HG03066 (cell line): ENCODE measurements around the gene PYGO2.

Experiments used
- ATAC-seq: cut with Tn5 transposase; IDR thresholded peaks from one replicate; pipeline ENCODE4 v1.9.1; 2021; ENCODE audit warnings: low read depth; ENCODE audit not compliant: unreplicated experiment

PYGO2 gene

DNA sequence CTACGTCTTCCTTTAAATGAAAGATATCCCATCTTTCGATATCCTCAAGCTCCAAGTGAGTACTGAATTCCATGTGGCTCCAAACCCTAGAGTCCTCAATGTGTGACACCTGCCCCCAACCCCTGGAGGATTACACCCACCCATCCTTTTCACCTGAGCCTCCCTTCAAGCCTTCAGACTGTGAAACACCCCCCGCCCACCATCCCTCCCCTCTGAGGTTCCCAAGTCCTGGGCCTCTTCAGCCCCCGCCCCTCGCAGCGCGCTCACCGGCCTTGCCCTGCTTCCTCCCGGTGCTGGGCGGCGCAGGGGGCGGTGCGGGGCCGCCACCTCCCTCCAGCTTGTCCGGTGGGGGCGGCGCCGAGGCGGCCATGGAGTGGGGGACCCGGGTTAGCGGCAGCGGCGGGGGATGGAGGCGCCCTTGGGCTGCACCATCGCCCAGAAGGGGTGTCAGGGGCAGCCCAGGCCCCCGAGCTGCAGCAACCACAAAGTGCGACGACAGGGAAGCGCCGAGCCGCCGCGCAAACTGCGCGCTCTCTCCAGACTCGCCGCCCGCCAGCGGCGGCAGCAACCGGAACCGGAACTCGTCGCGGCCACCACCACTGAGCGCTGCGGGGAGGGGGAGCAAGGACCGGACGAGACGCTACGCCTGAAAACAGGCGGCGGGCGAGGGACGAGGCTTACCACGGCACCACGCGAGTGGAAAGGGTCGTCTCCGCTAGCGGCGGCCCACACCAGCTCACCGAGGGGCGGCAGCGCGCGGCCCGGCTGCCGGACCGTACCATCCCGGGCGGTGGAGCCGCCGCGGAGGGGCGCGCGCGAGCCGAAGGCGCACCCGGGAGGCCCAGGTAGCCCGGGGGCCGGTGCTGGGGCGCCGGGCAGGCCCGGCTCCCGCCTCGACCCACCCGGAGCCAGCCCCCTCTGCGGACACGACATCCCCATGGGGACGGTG, at the start of gene PYGO2:
Gene PYGO2, minus strand, starts transcription at position 576 of the 949 bp plus-strand sequence. Its CDS starts 206 bp downstream, at position 370.
- ATAC-seq = peak; percentile 69

DNA sequence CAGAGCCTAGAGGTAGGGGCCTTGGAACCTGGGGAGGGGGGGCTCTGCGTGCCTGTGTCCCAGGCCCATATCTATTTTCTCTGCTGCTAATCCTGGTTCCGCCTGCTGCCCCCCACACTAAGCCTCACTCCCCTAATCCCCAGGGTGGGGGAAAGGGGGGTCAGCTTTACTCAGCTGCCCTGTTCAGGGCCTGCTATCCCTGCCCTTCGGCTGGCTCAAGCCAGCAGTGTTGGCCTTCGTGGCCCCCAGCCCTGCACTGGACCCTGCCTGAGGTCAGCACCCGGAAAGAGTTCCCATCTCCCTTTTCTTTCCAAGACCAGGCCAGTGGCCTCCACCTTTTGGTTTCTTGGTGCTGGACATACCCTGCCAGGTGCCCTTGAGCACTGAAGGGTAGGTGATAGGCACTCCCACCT, 49.4 kb upstream of the PYGO2 start:
- no peak for ATAC-seq

DNA sequence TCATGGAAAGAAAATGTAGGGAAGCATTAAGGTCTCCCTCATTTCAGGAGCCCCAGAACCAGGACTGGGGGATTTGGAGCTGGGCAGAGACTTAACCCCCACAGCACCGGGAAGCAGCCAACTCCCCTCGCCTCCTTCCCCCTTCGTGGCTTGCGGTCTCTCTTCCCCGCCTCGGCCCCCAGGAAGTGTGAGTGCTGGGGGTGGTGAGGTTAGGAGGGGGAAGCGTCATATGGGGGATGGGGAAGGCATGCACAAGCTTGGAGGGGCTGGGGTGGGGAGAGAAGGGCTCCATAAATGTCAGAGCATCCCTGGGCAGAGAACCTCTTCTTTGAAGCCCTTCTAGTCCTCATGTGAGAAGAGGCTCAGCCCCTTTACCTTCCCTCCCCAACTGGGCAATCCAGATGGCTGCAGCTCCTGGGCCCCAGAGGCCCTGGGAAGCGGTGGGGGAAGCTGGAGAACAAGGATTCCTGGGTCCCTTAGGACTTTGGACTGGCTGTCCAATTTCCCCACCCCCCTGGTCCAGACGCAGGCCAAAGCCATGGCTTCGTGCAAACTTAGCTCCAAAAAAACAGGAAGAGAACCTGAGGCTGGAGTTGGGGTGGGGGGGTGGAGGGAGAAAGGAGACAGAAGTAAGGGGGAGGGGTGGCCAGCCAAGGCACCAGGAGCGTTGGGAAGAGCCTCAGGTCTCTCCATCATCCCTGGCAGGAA, 48.8 kb upstream of the PYGO2 start:
- no peak for ATAC-seq

DNA sequence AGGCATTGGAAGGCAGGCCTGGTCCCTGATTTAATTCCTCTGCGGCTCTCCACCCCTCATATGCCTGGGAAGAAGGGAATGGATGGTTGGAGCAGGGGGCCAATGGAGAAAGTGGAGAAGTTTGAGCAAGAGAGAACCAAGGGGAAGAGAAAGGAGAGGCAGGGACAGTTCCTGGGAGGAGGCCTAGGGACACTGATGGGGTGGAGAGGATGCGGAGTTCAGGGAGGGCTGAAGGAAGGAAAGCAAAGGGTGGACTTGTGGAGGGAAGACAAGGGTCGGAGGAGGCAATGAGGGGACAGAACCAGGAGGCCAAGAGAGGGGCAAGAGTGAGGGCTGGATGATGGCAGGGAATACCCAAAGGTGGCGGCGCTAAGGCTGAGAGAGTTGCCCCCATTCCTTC, 48.2 kb upstream of the PYGO2 start:
- no peak for ATAC-seq

- no peak for ATAC-seq
These were observed 47.7 kb upstream of the PYGO2 start for GRCh38 chr1:155009221-155009711.

- ATAC-seq = no peak
These were observed 46.7 kb upstream of the PYGO2 start for GRCh38 chr1:155008015-155008941.

DNA sequence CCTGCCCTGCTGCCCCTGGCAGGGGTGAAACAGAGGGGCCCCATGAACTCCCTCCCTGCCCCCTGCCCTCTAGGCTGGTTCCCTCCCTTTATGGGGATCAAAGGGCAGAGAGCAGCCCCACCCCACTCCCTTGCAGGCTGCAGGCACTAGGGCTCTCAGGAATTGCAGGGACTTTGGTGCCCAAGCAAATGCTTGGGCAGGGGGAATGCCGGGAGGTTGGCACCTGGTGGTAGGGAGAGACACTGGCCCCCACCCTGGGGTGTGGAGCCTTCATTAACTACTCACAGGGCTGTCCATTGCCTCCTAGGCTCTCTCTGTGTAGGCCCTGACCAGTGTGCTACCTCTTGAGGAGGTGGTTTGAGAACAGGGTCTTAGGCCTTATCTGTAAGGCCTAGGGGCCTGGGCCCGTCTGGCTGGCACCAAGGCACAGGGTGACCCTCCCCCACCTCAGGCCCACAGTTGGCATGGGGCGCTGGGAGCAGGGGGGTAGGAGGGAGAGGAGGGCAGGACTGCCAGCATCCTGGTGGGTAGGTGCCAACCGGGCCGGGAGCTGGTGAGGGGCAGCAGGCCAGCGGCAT, 45.8 kb upstream of the PYGO2 start:
- ATAC-seq = no peak

DNA sequence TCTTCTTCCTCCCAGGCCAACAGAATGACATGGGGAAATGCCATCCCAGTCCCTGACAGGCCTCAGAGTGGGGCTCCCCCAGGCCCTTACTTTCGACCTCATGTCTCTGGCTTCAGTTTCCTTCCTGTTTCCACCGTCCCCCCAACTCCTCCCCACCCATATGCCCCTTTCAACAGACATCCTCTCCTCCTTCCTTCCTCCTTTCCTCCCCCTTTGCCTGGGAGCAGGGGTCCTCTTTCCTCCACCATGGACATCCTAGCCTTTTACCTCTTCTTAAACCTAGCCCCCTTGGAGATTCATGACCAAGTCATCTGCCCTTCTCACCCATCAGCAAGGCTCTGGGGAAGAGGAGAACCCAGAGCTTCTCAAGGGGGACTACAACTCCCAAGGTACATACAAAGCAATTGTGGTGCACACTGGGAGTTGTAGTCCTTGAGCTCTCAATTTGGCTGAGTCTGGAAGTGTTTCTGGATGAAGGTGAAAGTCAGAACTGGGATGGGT, 45.1 kb upstream of the PYGO2 start:
- ATAC-seq = no peak

GRCh38 chr1:155005076-155006011, 43.8 kb upstream of the PYGO2 start:
- ATAC-seq = no peak

- ATAC-seq = no peak
These were observed 42.9 kb upstream of the PYGO2 start for GRCh38 chr1:155004352-155005075.

GRCh38 chr1:155003766-155004351, 42.3 kb upstream of the PYGO2 start:
- no peak for ATAC-seq

- no peak for ATAC-seq
These were observed 41.7 kb upstream of the PYGO2 start for GRCh38 chr1:155003227-155003765.

- no peak for ATAC-seq
These were observed 41.1 kb upstream of the PYGO2 start, which contains the start of gene ZBTB7B for GRCh38 chr1:155002464-155003226. Gene ZBTB7B, plus strand, starts transcription at chr1:155002802. Its CDS starts 11,859 bp downstream, at chr1:155014661.

GRCh38 chr1:155001675-155002463, 40.3 kb upstream of the PYGO2 start:
- ATAC-seq = peak; percentile 46

DNA sequence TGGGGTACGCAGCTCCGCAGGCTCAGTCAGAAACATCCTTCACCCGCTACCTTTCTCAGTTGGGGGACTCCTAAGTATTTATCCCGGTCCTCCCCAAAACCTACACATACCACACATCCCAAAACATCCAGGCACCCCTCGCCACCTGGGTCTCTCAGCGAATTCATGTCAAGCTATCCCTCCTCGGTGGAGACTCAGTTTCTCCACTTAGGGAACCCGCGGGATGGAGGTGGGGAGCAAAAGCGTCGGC, 39.8 kb upstream of the PYGO2 start:
- no peak for ATAC-seq
